ENCODE measurements around the gene CA6.
"Not testable (repeated sequence)": the region's sequence is repeated elsewhere in the genome, so short reads cannot be mapped to it uniquely, and the experiment has no call there.

The CA6 gene

GRCh38 chr1:8969937-8970336 lies 24.3 kb downstream of the CA6 start:
- no peak for DNase-seq (ENCODE audit: low read depth in 2 of 2)

- no peak for DNase-seq (ENCODE audit: low read depth in 2 of 2)
These were observed 25.2 kb downstream of the CA6 start for GRCh38 chr1:8970870-8971337.

GRCh38 chr1:8974551-8974950 lies 28.9 kb downstream of the CA6 start:
- no peak for DNase-seq (ENCODE audit: low read depth in 2 of 2)

- DNase-seq (ENCODE audit: low read depth in 2 of 2), result no peak
These were observed 30.7 kb downstream of the CA6 start for GRCh38 chr1:8976338-8976737.

- no peak for DNase-seq (ENCODE audit: low read depth in 2 of 2)
These were observed 31.3 kb downstream of the CA6 start for GRCh38 chr1:8976896-8977450.

- no peak for DNase-seq (ENCODE audit: low read depth in 2 of 2)
These were observed 35.0 kb downstream of the CA6 start for GRCh38 chr1:8980656-8981055.

GRCh38 chr1:8981169-8981568 lies 35.5 kb downstream of the CA6 start:
- no peak for DNase-seq (ENCODE audit: low read depth in 2 of 2)

- DNase-seq (ENCODE audit: low read depth in 2 of 2), result no peak
These were observed 38.5 kb downstream of the CA6 start for GRCh38 chr1:8984203-8984602.

- DNase-seq (ENCODE audit: low read depth in 2 of 2), result no peak
These were observed 39.3 kb downstream of the CA6 start for GRCh38 chr1:8984990-8985389.

GRCh38 chr1:8985915-8986813 lies 40.5 kb downstream of the CA6 start:
- no peak for DNase-seq (ENCODE audit: low read depth in 2 of 2)

- no peak for DNase-seq (ENCODE audit: low read depth in 2 of 2)
These were observed 41.1 kb downstream of the CA6 start for GRCh38 chr1:8986814-8987190.

- peak; percentile 43 to 54 for DNase-seq (ENCODE audit: low read depth in 2 of 2)
These were observed 42.4 kb downstream of the CA6 start for GRCh38 chr1:8987881-8988617.

- DNase-seq (ENCODE audit: low read depth in 2 of 2), result no peak
These were observed 42.9 kb downstream of the CA6 start for GRCh38 chr1:8988618-8988967.

GRCh38 chr1:8989061-8989460 lies 43.4 kb downstream of the CA6 start:
- no peak for DNase-seq (ENCODE audit: low read depth in 2 of 2)

- DNase-seq (ENCODE audit: low read depth in 2 of 2), result no peak
These were observed 44.2 kb downstream of the CA6 start for GRCh38 chr1:8989821-8990220.

GRCh38 chr1:8992936-8993687 lies 47.4 kb downstream of the CA6 start:
- DNase-seq (ENCODE audit: low read depth in 2 of 2), result no peak

- not testable (repeated sequence) for DNase-seq (ENCODE audit: low read depth in 2 of 2)
These were observed 48.5 kb downstream of the CA6 start for GRCh38 chr1:8993962-8994675.

GRCh38 chr1:9001534-9002214 lies 56.0 kb downstream of the CA6 start:
- DNase-seq (ENCODE audit: low read depth in 2 of 2), result not testable (repeated sequence)

GRCh38 chr1:9002215-9002560 lies 56.5 kb downstream of the CA6 start:
- DNase-seq (ENCODE audit: low read depth in 2 of 2), result not testable (repeated sequence)

- no peak for DNase-seq (ENCODE audit: low read depth in 2 of 2)
These were observed 58.5 kb downstream of the CA6 start for GRCh38 chr1:9004031-9004699.

Data from stimulated activated CD8-positive, alpha-beta memory T cell treated with anti-CD3 and anti-CD28 coated beads, Interleukin-7, amount 100 ng/mL, for 1 hour (primary cell).